NCI-H1105 (cell line): Measurements from ENCODE around the gene S100A1.
A peak's percentile ranks its signal among the peaks of the same experiment; 100 is the strongest.
"Not testable (repeated sequence)": the region's sequence is repeated elsewhere in the genome, so short reads cannot be mapped to it uniquely, and the experiment has no call there.

Source experiments
- DNase-seq: peaks from one replicate; lab custom pipeline; 2025; lab: John Stamatoyannopoulos, UW

S100A1 gene

DNA sequence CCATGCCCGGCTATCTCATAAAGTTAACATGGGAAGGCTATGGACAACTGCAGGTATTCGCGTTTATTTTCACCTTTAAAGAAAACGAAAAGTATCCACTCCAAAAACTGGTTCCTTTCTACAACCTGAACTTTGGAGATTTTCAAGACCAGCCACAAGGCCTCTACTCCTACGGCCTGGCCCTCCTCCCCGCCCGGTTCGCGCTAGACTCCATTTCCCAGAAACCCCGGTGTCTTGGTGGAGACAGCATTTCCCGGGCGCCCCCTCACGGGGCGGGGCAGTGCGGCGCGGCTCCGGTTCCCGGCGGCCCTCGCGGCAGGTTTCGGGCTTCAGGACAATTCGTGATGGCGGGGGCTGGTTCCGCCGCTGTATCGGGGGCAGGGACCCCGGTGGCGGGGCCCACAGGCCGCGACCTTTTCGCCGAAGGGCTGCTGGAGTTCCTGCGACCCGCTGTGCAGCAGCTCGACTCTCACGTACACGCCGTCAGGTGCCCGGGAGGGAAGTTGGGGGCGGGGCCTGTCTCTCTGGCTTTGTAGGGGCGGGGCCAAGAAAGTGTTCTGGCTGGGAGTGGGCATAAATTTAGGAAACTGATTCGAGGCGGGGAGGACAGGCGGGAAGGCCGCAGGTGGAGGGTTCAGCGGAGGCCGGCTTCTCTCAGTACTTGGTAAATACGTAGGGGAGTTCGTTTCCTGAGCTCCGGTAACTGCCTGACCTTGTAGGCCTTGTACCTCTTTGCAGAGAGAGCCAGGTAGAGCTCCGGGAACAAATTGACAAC, 30.4 kb downstream of the S100A1 start, which contains the start of gene SNAPIN:
Gene SNAPIN, plus strand, starts transcription at position 304 of the 775 bp plus-strand sequence. Its CDS starts 41 bp downstream, at position 345.
- DNase-seq: peak; percentile 82

GRCh38 chr1:153659175-153659534, 30.9 kb downstream of the S100A1 start:
- DNase-seq: no peak

DNA sequence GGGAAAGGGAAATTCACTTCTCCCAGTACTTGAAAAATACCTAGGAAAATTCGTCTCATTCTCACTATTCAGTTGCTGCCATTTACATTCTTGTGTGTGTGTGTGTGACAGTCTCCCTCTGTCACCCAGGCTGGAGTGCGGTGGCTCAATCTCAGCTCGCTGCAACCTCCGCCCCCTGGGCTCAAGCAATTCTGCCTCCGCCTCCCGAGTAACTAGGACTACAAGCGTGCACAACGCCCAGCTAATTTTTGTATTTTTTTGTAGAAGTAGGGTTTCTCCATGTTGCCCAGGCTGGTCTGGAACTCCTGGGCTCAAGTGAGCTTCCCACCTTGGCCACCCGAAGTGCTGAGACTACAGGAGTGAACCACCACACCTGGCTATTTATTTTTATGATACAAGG, 31.4 kb downstream of the S100A1 start:
- DNase-seq: no peak

GRCh38 chr1:153661111-153661708, 33.0 kb downstream of the S100A1 start:
- DNase-seq: no peak

- no peak for DNase-seq
These were observed 34.0 kb downstream of the S100A1 start for GRCh38 chr1:153662269-153662668.

GRCh38 chr1:153663211-153663610, 35.0 kb downstream of the S100A1 start:
- DNase-seq: no peak

GRCh38 chr1:153667439-153667838, 39.2 kb downstream of the S100A1 start:
- DNase-seq: no peak

GRCh38 chr1:153668672-153669071, 40.4 kb downstream of the S100A1 start:
- DNase-seq: not testable (repeated sequence)

DNA sequence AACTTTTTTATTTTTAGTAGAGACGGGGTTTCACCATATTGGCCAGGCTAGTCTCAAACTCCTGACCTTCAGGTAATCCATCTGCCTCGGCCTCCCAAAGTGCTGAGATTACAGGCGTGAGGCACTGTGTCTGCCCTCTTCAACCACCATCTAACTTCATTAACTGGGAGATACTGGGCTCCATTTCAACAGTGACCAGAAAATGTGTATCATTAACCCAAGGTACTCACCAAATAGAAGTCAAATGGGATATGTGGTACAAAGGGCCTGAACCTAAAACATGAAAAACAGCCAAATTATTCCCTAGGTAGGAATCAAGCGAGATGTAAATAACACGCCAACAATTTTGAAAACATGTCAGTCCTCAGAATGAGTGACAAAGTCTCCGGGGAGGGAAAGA, 41.4 kb downstream of the S100A1 start:
- DNase-seq: no peak

- no peak for DNase-seq
These were observed 42.1 kb downstream of the S100A1 start for GRCh38 chr1:153670257-153670858.

- peak; percentile 99 for DNase-seq
These were observed 42.8 kb downstream of the S100A1 start, which contains the start of gene ILF2 for GRCh38 chr1:153670859-153671627. Gene ILF2 (minus strand): TSS chr1:153670993. CDS start chr1:153670922, 71 bp downstream.

GRCh38 chr1:153671628-153672353, 43.6 kb downstream of the S100A1 start:
- DNase-seq: not testable (repeated sequence)

DNA sequence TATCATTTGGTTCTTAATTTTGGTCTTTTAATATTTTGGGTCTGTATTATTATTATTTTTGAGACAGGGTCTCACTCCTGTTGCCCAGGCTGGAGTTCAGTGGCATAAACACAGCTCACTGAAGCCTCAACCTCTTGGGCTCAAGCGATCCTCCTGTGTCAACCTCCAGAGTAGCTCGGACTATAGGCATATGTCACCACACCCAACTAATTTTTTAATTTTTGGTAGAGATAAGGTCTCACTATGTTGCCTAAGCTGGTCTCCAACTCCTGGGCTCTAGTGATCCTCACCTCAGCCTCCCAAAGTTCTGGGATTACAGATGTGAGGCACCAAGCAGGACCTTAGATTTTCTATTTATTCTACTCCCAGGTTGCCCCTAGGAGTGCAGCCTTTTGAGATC, 45.3 kb downstream of the S100A1 start:
- DNase-seq: no peak

- DNase-seq: peak; percentile 35
These were observed 49.7 kb downstream of the S100A1 start for GRCh38 chr1:153677718-153678518.

DNA sequence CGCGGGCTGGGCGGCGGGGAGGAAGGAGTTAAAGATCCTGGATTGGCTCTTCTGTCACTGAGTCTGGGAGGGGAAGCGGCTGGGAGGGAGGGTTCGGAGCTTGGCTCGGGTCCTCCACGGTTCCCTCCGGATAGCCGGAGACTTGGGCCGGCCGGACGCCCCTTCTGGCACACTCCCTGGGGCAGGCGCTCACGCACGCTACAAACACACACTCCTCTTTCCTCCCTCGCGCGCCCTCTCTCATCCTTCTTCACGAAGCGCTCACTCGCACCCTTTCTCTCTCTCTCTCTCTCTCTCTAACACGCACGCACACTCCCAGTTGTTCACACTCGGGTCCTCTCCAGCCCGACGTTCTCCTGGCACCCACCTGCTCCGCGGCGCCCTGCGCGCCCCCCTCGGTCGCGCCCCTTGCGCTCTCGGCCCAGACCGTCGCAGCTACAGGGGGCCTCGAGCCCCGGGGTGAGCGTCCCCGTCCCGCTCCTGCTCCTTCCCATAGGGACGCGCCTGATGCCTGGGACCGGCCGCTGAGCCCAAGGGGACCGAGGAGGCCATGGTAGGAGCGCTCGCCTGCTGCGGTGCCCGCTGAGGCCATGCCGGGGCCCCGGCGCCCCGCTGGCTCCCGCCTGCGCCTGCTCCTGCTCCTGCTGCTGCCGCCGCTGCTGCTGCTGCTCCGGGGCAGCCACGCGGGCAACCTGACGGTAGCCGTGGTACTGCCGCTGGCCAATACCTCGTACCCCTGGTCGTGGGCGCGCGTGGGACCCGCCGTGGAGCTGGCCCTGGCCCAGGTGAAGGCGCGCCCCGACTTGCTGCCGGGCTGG, 50.5 kb downstream of the S100A1 start, which contains the start of gene NPR1:
Gene NPR1, plus strand, starts transcription at position 170 of the 818 bp plus-strand sequence. Its CDS starts 421 bp downstream, at position 591.
- peak; percentile 31 for DNase-seq

DNA sequence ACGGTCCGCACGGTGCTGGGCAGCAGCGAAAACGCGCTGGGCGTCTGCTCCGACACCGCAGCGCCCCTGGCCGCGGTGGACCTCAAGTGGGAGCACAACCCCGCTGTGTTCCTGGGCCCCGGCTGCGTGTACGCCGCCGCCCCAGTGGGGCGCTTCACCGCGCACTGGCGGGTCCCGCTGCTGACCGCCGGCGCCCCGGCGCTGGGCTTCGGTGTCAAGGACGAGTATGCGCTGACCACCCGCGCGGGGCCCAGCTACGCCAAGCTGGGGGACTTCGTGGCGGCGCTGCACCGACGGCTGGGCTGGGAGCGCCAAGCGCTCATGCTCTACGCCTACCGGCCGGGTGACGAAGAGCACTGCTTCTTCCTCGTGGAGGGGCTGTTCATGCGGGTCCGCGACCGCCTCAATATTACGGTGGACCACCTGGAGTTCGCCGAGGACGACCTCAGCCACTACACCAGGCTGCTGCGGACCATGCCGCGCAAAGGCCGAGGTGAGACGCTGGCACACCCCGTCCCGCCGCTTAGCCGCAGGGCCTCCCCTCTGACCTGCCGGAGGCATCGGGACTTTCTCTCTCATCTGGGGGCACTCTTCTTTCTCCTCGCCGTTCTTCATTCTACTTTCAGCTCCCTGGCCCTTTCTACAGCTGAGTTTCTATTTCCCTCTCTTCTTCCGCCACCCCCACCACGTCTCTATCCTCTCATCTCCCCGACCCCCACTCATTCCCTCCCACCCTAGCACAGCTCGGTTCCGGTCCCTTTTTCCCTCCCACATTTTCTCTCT, 51.3 kb downstream of the S100A1 start:
- DNase-seq: no peak

DNA sequence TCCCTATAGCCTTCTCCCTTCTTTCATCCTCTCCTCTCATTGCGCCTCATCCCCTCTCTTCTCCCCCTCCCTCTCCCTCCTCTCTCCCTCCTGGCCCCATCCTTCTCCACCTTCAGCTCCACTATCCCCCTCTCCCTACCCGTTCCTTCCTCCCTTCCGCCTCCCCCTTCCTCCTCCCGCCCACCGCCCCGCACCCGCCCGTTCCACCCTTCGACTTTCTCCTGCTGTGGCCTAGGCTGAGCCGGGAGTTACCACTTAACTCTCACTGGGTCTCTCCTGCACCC, 51.8 kb downstream of the S100A1 start:
- DNase-seq: no peak
